ENCODE measurements around the gene ADK.

GRCh38 chr10:74543276-74543675, 392.3 kb downstream of the ADK start:
- TF ChIP-seq, protein P1, sequence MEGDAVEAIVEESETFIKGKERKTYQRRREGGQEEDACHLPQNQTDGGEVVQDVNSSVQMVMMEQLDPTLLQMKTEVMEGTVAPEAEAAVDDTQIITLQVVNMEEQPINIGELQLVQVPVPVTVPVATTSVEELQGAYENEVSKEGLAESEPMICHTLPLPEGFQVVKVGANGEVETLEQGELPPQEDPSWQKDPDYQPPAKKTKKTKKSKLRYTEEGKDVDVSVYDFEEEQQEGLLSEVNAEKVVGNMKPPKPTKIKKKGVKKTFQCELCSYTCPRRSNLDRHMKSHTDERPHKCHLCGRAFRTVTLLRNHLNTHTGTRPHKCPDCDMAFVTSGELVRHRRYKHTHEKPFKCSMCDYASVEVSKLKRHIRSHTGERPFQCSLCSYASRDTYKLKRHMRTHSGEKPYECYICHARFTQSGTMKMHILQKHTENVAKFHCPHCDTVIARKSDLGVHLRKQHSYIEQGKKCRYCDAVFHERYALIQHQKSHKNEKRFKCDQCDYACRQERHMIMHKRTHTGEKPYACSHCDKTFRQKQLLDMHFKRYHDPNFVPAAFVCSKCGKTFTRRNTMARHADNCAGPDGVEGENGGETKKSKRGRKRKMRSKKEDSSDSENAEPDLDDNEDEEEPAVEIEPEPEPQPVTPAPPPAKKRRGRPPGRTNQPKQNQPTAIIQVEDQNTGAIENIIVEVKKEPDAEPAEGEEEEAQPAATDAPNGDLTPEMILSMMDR (IDR thresholded peaks at IDR 0.05; ENCODE audit: insufficient read depth, low read length) = no peak
- TF ChIP-seq POLR2AphosphoS5 (IDR thresholded peaks at IDR 0.05; ENCODE audit: low read depth) = no peak
- TF ChIP-seq, protein P2, sequence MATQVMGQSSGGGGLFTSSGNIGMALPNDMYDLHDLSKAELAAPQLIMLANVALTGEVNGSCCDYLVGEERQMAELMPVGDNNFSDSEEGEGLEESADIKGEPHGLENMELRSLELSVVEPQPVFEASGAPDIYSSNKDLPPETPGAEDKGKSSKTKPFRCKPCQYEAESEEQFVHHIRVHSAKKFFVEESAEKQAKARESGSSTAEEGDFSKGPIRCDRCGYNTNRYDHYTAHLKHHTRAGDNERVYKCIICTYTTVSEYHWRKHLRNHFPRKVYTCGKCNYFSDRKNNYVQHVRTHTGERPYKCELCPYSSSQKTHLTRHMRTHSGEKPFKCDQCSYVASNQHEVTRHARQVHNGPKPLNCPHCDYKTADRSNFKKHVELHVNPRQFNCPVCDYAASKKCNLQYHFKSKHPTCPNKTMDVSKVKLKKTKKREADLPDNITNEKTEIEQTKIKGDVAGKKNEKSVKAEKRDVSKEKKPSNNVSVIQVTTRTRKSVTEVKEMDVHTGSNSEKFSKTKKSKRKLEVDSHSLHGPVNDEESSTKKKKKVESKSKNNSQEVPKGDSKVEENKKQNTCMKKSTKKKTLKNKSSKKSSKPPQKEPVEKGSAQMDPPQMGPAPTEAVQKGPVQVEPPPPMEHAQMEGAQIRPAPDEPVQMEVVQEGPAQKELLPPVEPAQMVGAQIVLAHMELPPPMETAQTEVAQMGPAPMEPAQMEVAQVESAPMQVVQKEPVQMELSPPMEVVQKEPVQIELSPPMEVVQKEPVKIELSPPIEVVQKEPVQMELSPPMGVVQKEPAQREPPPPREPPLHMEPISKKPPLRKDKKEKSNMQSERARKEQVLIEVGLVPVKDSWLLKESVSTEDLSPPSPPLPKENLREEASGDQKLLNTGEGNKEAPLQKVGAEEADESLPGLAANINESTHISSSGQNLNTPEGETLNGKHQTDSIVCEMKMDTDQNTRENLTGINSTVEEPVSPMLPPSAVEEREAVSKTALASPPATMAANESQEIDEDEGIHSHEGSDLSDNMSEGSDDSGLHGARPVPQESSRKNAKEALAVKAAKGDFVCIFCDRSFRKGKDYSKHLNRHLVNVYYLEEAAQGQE (IDR thresholded peaks at IDR 0.05; ENCODE audit: insufficient replicate concordance, low read depth) = no peak
- no peak for TF ChIP-seq GABPA (IDR thresholded peaks at IDR 0.05; ENCODE audit: low read depth)

All from HL-60 (cell line).